GM11168 (cell line): ENCODE measurements around the gene OR1I1.

ENCODE experiments used
- in situ Hi-C: fragments of 300-500 bp; cut with MboI; formaldehyde crosslinking; loops from one replicate; pipeline ENCODE4 v1.12.0; 2022; ENCODE audit warnings: low sequenced_read_pairs; ENCODE audit not compliant: unreplicated experiment

The OR1I1 gene

GRCh38 chr19:15141143-15141542 is 59.1 kb downstream of the OR1I1 start:
- in situ Hi-C loops: no loop called here

GRCh38 chr19:15142313-15142712 is 60.3 kb downstream of the OR1I1 start:
- in situ Hi-C loops: no loop called here
